Neutrophil (primary cell): Measurements from ENCODE around the gene TBC1D5.

Source experiments
- H3K27ac ChIP-seq: fragments of 200-600 bp; sonication (generic); 2 replicates; pipeline ENCODE4 v1.5.1; 2016; ENCODE audit warnings: mild to moderate bottlenecking, moderate library complexity
- H3K27me3 ChIP-seq: fragments of 200-600 bp; sonication (generic); 2 replicates; pipeline ENCODE4 v1.6.0; 2016; ENCODE audit warnings: mild to moderate bottlenecking
- H3K36me3 ChIP-seq: fragments of 200-600 bp; sonication (generic); 2 replicates; pipeline ENCODE4 v1.5.1; 2017
- H3K4me1 ChIP-seq, 2 experiments: fragments of 200-600 bp in 1 of 2; sonication (generic) in 1 of 2; 1 replicate in 1 of 2; 2 replicates in 1 of 2; pipeline versions ENCODE4 v1.5.1 to v1.6.1; 2013 to 2016; ENCODE audit warnings: low read depth in 1 of 2, low read length in 1 of 2, mild to moderate bottlenecking in 1 of 2, moderate library complexity in 1 of 2; ENCODE audit not compliant: control insufficient read depth in 1 of 2, insufficient read depth in 1 of 2
- H3K4me3 ChIP-seq, 2 experiments: fragments of 200-600 bp in 1 of 2; sonication (generic) in 1 of 2; 1 replicate in 1 of 2; 2 replicates in 1 of 2; pipeline ENCODE4 v1.5.1; 2013 to 2016; ENCODE audit warnings: low read depth in 1 of 2, low read length in 1 of 2, mild to moderate bottlenecking in 1 of 2, moderate library complexity in 1 of 2
- H3K9me3 ChIP-seq: fragments of 200-600 bp; sonication (generic); 2 replicates; pipeline ENCODE4 v1.5.1; 2016
- TF ChIP-seq, protein P1 (sequence below): fragments of 200-600 bp; sonication (generic); IDR thresholded peaks from 2 replicates; pipeline ENCODE4 v1.5.1; 2016; ENCODE audit warnings: antibody characterized with exemption

TBC1D5 gene

DNA sequence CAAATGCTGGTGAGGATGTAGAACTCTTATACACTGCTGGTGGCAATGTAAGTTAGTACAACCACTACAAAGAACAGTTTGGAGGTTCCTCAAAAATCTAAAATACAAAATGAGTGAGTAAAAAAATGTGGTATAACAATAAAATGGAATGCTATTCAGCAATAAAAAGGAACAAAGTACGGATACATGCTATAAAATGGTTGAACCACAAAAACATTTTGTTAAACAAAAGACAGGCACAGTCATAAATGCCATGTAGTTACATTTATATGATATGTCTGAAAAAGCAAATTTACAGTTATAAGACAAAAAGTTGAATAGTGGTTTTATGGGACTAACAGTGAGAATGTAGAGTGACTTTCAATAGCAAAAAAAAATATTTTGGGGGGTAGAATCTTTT is 285.8 kb downstream of the TBC1D5 start:
- no peaks in the 10 kb centered on the region for H3K27me3 ChIP-seq
- TF ChIP-seq, protein P1, sequence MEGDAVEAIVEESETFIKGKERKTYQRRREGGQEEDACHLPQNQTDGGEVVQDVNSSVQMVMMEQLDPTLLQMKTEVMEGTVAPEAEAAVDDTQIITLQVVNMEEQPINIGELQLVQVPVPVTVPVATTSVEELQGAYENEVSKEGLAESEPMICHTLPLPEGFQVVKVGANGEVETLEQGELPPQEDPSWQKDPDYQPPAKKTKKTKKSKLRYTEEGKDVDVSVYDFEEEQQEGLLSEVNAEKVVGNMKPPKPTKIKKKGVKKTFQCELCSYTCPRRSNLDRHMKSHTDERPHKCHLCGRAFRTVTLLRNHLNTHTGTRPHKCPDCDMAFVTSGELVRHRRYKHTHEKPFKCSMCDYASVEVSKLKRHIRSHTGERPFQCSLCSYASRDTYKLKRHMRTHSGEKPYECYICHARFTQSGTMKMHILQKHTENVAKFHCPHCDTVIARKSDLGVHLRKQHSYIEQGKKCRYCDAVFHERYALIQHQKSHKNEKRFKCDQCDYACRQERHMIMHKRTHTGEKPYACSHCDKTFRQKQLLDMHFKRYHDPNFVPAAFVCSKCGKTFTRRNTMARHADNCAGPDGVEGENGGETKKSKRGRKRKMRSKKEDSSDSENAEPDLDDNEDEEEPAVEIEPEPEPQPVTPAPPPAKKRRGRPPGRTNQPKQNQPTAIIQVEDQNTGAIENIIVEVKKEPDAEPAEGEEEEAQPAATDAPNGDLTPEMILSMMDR: no peak
- no peak overlapping the region for H3K4me3 ChIP-seq
- no peaks in the 10 kb centered on the region for H3K4me1 ChIP-seq
- no peak overlapping the region for H3K27ac ChIP-seq
- H3K9me3 ChIP-seq: no peaks in the 10 kb centered on the region
- H3K36me3 ChIP-seq: no peaks in the 10 kb centered on the region

DNA sequence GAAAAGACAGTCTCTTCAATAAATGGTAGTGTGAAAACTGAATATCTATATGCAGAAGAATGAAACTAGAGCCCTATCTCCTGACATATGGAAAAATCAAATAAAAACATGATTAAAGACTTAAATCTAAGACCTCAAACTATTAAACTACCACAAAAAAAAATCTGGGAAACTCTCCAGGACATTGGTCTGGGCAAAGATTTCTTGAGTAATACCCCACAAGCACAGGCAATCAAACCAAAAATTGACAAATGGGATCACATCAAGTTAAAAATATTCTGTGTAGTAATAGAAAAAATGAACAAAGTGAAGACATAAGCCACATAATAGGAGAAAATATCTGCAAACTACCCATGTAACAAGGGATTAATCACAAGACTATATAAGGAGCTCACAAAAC is 286.4 kb downstream of the TBC1D5 start:
- H3K27ac ChIP-seq: no peak overlapping the region
- TF ChIP-seq, protein P1: no peak
- H3K36me3 ChIP-seq: no peaks in the 10 kb centered on the region
- H3K4me3 ChIP-seq: no peak overlapping the region
- H3K27me3 ChIP-seq: no peaks in the 10 kb centered on the region
- no peaks in the 10 kb centered on the region for H3K9me3 ChIP-seq
- H3K4me1 ChIP-seq: no peaks in the 10 kb centered on the region

DNA sequence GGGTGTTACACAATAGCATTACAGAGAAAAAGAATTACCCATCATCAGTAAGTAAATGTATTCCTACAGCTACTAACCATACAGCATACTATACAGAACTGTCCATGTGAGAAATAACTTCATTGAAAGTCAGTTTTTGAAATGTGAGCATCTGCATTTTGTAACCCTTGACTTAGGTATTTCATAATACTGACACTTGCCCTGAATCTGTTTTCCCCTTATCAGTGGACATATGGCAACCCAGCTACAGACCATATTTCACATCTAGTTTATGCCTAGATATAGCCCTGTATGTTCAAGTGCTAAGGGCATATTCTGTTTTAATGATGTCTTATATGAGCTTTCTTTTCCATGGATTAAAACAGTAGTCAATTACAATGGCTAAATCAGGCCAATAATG is 297.6 kb downstream of the TBC1D5 start:
- H3K4me3 ChIP-seq: no peak overlapping the region
- no peak overlapping the region for H3K27ac ChIP-seq
- H3K27me3 ChIP-seq: no peaks in the 10 kb centered on the region
- no peaks in the 10 kb centered on the region for H3K4me1 ChIP-seq
- H3K36me3 ChIP-seq: no peaks in the 10 kb centered on the region
- TF ChIP-seq, protein P1: no peak
- H3K9me3 ChIP-seq: no peaks in the 10 kb centered on the region

DNA sequence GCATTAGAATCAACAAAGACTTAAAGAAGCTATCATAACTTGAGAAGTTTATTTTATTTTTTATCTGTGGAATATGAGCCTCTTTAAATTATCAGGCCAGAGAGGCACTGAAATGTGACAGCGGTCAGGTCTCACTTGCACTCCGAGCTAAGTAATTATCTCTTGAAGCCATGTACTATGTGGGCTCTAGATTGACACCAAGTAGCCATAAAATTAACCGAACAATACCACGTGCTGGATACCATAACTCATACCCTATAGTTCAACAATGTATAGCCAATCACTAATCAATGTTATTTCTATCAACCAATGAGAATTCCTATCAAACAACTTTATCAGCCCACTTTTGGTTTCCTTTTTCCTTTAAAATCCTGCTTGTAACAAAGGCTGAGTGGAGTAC is 299.3 kb downstream of the TBC1D5 start:
- H3K9me3 ChIP-seq: no peaks in the 10 kb centered on the region

DNA sequence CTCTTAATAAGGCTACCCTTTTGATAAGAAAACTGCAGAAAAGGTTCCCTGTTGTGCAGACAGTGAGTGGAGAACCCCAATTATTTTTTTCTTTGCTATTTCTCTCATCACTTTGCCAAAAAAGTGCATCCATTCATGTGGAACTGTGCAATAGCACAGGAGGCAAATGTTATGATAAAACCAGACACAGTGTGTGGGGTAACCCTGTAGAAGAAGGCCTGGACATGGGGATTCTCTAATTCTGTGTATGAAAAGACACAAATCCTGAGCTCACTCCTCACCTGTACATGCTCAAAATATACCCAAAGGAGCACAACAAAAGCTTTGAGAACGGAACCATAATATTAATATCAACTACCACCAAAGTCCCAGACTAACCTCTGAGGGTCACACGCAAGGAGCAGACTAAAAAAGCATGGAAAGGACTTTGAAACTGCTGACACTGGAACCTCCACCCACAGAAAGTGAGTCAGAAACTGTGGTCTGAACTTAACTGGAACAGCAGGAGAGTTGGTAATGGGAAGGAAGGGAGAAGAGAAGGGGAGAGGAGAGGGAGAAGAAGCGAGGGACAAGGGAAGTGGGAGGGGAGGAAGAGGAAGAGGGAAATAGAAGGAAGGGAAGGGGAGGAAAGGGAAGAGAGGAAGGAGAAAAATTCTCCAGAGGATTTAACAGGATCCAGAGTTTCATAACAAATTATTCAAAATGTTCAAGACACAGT is 299.9 kb downstream of the TBC1D5 start:
- H3K4me1 ChIP-seq: no peaks in the 10 kb centered on the region
- no peak overlapping the region for H3K27ac ChIP-seq
- no peaks in the 10 kb centered on the region for H3K27me3 ChIP-seq
- H3K36me3 ChIP-seq: no peaks in the 10 kb centered on the region
- no peaks in the 10 kb centered on the region for H3K9me3 ChIP-seq
- TF ChIP-seq, protein P1: no peak
- no peak overlapping the region for H3K4me3 ChIP-seq

More for the DNA sequence above, 299.3 kb downstream of the TBC1D5 start:
- no peak overlapping the region for H3K4me3 ChIP-seq
- no peaks in the 10 kb centered on the region for H3K27me3 ChIP-seq
- H3K4me1 ChIP-seq: no peaks in the 10 kb centered on the region
- no peak overlapping the region for H3K27ac ChIP-seq
- TF ChIP-seq, protein P1: no peak
- H3K36me3 ChIP-seq: no peaks in the 10 kb centered on the region
